ENCODE data around the gene PITX2.

DNA sequence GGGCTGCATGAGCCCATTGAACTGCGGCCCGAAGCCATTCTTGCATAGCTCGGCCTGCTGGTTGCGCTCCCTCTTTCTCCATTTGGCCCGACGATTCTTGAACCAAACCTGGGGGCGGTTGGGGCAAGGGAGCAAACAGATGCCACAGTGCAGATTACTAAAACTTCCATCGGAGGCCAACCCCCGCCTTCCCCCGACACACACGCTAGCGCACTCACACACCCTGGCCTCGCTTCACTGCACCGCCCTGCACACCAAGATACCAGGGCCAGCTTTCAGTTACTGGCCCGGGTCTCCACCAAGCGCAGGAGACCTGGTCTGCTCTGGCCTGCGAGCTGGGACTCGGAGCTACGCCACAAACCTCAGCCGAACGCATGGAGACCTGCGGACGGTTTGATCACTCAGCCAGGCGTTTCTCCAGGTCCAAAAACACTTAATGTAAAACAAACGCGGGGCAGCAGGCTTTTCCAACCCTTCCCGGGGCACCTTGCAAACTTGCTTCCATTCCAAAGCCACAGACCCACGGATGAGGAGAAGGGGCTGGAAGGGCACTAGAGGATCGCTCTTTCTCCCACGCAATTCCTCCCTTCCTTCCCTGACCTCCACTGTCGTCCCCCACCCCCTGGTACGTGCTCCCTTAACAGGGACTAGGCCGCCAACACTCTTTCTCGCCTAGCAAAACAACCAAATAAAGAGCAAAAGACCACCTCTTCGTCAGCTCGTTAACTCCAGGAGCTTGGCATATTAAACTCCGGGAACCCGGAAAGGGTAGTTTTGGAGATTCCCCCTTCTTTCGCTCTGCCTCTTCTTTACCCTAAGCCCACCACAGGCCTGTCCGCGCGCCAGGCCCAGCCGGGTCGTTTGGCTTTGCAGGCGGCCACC is 4.1 kb downstream of the PITX2 start:
- TF ChIP-seq, protein P1, sequence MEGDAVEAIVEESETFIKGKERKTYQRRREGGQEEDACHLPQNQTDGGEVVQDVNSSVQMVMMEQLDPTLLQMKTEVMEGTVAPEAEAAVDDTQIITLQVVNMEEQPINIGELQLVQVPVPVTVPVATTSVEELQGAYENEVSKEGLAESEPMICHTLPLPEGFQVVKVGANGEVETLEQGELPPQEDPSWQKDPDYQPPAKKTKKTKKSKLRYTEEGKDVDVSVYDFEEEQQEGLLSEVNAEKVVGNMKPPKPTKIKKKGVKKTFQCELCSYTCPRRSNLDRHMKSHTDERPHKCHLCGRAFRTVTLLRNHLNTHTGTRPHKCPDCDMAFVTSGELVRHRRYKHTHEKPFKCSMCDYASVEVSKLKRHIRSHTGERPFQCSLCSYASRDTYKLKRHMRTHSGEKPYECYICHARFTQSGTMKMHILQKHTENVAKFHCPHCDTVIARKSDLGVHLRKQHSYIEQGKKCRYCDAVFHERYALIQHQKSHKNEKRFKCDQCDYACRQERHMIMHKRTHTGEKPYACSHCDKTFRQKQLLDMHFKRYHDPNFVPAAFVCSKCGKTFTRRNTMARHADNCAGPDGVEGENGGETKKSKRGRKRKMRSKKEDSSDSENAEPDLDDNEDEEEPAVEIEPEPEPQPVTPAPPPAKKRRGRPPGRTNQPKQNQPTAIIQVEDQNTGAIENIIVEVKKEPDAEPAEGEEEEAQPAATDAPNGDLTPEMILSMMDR (IDR thresholded peaks at IDR 0.05; ENCODE audit: control extremely low read depth in 1 of 3, insufficient read depth in 1 of 3, low read depth in 1 of 3, low read length in 3 of 3), result no peak
- TF ChIP-seq ZNF274 (IDR thresholded peaks at IDR 0.05; ENCODE audit: borderline replicate concordance, extremely low read depth, low read length) (no peak), BRCA1 (IDR thresholded peaks at IDR 0.05; ENCODE audit: low read depth, low read length) (no peak), SIN3A (conservative IDR thresholded peaks at IDR 0.05 in 1 of 2, IDR thresholded peaks at IDR 0.05 in 1 of 2; ENCODE audit: low read depth in 1 of 2, low read length in 2 of 2) (no peak)
